Embryonic facial prominence (tissue), 1 donor: ENCODE results near the gene CYP17A1.
"Not testable (repeated sequence)": the region's sequence is repeated elsewhere in the genome, so short reads cannot be mapped to it uniquely, and the experiment has no call there.

ENCODE experiments used
- DNase-seq: peaks from one replicate; pipeline ENCODE4 v3.0.0-alpha.2; 2016; ENCODE audit errors: extremely low spot score

CYP17A1 gene

DNA sequence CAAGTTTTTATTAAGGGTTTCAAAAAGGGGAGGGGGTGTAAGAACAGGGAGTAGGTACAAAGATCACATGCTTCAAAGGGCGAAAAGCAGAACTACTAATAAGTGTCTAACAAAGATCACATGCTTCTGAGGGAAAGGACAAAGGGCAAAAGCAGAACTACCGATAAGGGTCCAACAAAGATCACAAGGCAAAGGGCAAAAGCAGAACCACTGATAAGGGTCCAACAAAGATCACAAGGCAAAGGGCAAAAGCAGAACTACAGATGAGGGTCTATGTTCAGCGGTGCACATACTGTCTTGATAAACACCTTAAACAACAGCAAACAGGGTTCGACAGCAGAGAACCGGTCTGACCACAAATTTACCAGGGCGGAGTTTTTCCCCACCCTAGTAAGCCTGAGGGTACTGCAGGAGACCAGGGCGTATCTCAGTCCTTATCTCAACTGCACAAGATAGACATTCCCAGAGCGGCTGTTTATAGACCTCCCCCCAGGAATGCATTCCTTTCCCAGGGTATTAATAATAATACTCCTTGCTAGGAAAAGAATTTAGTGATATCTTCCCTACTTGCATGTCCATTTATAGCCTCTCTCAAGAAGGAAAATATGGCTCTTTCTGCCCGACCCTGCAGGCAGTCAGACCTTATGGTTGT is 1.2 kb upstream of the CYP17A1 start:
- not testable (repeated sequence) for DNase-seq

DNA sequence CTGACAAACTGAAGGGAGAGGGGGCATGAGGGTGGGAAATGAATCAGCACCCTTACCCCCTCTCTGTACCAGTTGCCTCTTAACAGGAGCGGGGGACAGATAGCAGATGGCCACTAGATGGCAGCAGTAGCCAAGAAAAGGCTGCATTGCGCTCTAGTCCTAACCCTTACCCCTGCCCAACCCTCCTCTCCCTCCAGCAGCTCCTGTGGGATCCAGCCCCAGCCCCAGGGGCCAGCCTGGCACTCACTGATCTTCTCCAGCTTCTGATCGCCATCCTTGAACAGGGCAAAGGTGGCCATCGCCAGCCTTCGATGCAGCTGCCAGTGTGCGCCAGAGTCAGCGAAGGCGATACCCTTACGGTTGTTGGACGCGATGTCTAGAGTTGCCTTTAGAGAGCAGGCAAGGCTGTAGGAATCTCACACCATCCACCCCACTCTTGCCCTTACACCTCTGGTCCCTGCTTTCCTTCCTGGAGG is 2.2 kb downstream of the CYP17A1 start:
- DNase-seq, result peak; percentile 72

DNA sequence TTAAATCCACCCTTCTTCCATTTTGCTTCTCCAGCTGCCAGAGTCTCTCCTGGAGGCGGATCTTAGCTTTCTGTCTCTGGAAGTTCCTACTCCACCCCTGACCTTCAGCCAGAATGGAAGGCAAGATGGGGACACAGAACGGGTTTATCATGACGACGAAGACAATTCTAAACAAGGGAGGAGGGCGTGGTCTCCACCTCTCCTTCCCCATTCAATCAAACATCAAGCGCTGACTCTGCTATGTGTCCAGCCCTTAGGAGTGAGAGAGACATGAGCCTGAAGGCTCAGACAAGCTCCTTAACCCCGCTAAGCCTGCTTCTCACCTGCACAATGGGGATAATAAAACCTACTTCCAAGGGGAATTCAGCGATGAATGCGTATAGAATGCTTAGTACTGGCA is 3.1 kb downstream of the CYP17A1 start:
- DNase-seq, result no peak

DNA sequence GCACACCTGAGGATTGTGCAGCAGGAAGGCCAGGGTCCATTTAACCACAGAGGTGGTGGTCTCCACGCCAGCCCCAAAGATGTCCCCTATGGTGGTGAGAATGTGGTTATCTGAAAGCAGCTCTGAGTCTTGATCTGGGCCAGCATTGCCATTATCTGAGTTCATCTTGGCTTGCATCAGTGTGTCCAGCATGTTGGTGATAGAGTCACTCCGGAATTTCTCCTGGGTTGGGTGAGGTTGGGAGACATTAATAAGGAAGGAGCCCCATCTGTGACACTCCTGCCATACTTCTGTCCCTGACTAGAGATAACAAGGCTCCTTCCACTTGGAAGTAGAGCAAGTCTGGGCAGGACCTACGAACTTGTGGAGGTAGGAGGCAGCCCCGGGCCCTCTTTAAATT is 4.2 kb downstream of the CYP17A1 start:
- DNase-seq, result no peak

GRCh38 chr10:102832248-102832647 is 5.0 kb downstream of the CYP17A1 start:
- DNase-seq, result no peak

DNA sequence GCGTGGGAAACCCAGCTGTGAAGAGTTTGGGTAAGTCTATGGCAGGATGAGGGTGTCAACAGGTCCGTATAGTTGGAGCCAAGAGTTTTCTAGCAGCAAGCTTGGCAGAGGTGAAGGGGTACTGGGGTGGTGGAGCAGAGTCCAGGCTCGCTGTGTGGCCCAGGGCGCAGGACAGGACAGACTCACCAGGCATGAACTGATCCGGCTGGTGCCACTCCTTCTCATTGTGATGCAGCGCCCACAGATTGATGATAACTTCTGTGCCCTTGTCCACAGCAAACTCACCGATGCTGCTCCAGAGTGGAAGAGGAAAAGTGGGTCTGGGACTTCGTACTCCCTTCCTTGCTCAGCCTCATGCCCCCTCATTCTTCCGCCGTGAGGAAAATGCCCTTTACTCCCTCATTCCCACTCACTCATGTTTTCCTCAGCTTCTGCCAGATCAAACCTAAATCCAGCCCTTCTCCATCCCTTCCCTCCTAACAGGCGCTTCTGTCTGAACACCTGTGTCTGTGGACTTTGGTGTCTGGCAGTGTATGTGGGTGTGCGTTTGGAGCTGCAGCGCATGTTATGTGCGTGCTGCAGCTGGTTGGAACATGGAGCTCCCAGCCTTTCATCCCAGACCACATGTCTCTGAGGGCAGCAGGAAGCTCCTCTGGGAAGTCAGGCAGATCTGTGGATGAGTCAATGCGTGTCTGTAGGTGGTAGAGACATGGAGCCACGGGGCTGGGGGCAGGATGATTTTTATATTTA is 5.7 kb downstream of the CYP17A1 start:
- DNase-seq, result no peak

DNA sequence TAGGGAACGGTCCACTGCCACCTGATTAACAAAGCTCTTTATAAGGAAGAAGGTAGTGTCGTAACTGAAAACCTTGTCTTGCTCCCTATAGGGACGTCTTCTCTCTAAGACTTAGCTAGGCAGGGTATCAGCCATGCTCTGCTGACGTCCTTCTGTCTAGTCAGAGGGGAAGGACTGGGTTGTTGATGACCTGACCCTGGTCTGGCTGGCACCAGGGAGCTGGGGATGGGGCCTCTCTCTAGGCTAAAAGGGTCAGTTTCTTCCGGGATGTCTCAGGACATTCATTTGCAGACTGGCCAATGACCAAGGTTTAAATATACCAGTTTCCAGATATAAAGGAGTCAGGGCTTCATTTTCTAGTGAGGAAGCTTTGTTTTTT is 9.6 kb downstream of the CYP17A1 start:
- DNase-seq, result no peak

GRCh38 chr10:102826148-102826796 is 10.9 kb downstream of the CYP17A1 start:
- no peak for DNase-seq

GRCh38 chr10:102824664-102825063 is 12.5 kb downstream of the CYP17A1 start:
- no peak for DNase-seq

DNA sequence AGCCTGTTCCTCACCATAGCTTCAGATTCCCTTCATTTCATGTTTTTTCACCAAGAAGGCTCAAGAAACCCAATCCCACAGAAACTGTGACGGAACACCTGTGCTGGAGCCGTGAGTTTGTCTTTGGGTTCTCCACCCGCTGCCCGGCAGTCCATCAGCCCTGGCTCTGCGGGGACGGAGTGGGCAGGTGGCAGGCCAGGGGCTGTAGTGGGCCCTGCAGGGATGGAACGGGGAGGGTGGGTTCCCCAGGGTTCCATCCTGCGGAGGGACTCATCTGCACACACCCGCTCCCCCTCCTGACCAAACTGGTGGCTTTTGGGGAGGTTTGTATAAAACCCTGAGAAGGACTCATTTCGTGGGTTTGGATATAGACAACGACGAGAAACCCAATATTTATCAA is 15.0 kb downstream of the CYP17A1 start:
- no peak for DNase-seq

- not testable (repeated sequence) for DNase-seq
These were observed 17.2 kb downstream of the CYP17A1 start for GRCh38 chr10:102820008-102820407.

- no peak for DNase-seq
These were observed 18.2 kb downstream of the CYP17A1 start for GRCh38 chr10:102819054-102819453.

DNA sequence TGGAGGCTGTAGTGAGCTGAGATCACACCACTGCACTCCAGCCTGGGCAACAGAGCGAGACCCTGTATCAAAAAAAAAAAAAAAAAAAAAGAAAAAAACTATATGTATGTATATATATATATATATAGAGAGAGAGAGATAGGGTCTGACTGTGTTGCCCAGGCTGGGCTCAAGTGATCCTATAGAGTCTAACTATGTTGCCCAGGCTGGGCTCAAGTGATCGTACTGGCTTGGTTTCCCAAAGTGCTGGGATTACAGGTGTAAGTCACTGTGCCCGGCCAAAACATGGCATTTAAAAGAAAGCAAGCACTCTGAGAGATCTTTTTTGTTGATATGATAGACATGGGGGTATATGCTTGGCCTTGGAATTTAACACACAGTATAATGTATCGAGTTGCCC is 20.0 kb downstream of the CYP17A1 start:
- DNase-seq, result no peak

- DNase-seq, result no peak
These were observed 21.2 kb downstream of the CYP17A1 start for GRCh38 chr10:102815790-102816549.

GRCh38 chr10:102814873-102815661 is 22.1 kb downstream of the CYP17A1 start:
- DNase-seq, result no peak

DNA sequence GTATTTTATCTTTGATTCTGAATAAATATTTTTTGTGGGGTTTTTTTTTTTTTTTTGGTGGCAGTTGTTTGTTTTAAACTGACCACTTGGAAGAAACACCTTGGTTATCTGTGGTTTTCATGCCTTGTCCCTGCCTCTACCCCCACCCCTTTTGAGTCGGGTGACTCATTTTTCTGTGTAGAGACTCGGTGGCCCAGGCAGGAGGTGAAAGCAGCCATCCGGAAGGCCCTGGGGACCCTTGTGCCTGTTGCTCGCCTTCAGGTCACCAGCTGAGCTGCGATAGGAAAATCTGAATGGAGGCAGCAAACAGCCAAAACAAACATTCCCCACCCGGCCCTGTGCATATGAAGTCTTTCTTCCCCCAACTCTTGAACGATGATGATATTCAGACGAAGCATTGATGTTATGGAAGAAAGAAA is 22.8 kb downstream of the CYP17A1 start:
- no peak for DNase-seq

GRCh38 chr10:102813734-102814452 is 23.3 kb downstream of the CYP17A1 start:
- DNase-seq, result no peak

- no peak for DNase-seq
These were observed 24.1 kb downstream of the CYP17A1 start for GRCh38 chr10:102813017-102813541.

GRCh38 chr10:102812231-102812876 is 24.9 kb downstream of the CYP17A1 start:
- DNase-seq, result no peak

- DNase-seq, result no peak
These were observed 25.9 kb downstream of the CYP17A1 start for GRCh38 chr10:102811346-102811745.
